ENCODE results near the gene C16orf54.
"Not testable (repeated sequence)": the region's sequence is repeated elsewhere in the genome, so short reads cannot be mapped to it uniquely, and the experiment has no call there.

Gene C16orf54

DNA sequence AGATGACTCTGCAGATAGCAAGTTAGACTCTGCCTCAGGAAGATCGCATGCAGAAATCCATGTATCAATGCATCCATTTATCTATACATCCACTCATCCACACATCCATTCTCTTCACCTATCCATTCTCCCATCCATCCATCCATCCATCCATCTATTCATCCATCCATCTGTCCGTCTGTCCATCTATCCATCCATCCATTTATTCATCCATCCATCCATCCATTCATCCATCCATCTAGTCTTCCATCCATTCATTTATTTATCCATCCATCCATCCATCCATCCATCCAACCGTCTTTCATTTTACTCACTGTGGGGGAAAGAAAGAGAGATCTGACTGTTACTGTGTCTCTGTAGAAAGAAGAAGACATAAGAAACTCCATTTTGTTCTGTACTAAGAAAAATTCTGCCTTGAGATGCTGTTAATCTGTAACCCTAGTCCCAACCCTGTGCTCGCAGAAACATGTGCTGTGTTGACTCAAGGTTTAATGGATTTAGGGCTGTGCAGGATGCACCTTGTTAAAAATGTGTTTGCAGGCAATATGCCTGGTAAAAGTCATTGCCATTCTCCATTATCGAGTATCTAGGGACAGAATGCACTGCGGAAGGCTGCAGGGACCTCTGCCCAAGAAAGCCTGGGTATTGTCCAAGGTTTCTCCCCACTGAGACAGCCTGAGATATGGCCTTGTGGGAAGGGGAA lies 5.7 kb downstream of the C16orf54 start:
- DNase-seq (ENCODE audit: low spot score): not testable (repeated sequence)

DNA sequence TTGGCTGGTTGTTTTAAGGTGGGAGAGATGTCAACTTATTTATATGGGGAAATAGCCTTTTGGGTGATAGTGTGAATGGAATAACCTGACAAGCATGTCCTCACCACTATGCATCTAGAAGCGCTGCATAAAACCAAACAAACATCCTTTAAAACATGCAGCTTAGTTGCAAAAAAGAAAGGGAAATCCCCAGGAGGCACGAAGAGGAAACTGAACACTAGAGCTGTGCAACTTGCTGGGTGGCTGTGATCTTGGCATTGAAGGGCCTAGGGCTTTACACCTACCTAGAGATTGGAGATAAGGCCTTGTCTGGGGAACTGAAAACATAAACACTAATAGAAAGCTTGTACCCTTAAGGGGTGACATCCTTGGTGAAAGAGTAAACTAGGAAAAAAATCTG lies 7.3 kb downstream of the C16orf54 start:
- DNase-seq (ENCODE audit: low spot score): peak; percentile 61

DNA sequence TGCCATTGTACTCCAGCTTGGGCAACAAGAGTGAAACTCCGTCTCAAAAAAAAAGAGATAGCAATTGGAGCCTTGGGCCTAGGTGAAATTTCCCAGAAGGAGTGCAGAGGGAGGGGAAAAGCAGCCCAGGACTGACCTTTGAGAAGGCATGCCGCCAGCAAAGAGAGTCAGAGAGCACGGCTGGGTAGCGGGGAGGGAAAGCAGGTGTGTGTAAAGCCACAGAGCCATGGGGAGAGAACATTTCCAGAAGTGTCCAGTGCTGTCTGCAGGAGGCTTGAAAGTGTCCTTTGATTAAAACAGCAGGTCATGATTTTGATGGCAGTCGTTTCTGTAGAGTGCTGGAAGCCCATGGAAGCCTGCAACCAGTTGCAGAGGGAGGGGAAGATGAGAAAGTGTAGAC lies 8.1 kb downstream of the C16orf54 start:
- no peak for DNase-seq (ENCODE audit: low spot score)

DNA sequence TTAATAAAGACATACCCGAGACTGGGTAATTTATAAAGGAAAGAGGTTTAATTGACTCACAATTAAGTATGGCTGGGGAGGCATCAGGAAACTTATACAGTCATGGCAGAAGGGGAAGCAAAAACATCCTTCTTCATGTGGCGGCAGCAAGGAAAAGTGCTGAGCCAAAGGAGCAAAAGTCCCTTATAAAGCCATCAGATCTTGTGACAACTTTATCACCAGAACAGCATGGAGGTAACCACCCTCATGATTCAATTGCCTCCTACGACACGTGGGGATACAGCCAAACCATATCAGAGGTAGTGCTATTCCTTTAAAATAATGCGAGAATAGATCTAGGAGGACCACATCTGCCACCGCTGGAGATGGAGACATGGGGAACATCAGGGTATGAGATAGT lies 9.0 kb downstream of the C16orf54 start:
- DNase-seq (ENCODE audit: low spot score): no peak

DNA sequence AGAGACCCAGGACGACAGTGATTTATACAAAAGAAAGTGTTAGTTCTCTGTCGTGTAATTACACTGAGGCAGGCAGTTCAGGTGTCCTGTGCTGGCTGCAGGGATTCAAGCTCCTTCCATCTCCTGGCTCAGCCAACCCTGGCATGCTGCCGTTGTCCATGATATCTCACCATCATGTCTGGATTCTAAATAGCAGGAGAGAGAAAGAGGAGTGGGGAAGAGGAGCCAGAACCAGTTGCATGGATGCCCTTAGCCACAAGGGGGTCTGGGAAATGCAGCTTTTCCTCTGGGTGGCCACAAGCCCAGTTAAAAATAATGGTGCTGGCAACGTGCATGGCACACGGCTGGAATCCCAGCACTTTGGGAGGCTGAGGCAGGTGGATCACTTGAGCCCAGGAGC lies 9.7 kb downstream of the C16orf54 start:
- DNase-seq (ENCODE audit: low spot score): no peak

DNA sequence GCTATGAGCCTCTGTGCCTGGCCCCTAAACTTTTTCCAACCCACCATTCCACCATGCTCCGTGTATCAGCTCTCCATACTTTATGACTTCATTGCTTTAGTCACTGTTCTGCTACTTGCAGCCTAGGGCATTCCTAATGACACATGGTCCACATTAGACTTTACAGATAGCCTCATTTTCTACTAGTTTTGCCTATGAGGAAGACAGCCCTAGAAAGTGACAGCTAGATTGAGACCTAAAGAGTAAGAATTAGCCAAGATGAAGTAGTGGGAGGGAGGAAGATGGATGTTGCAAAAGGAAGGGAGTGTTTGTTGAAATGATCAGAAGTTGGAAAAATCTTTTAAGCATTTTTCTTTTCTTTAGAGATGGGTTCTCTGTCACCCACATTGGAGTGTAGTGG lies 11.0 kb downstream of the C16orf54 start:
- no peak for DNase-seq (ENCODE audit: low spot score)

DNA sequence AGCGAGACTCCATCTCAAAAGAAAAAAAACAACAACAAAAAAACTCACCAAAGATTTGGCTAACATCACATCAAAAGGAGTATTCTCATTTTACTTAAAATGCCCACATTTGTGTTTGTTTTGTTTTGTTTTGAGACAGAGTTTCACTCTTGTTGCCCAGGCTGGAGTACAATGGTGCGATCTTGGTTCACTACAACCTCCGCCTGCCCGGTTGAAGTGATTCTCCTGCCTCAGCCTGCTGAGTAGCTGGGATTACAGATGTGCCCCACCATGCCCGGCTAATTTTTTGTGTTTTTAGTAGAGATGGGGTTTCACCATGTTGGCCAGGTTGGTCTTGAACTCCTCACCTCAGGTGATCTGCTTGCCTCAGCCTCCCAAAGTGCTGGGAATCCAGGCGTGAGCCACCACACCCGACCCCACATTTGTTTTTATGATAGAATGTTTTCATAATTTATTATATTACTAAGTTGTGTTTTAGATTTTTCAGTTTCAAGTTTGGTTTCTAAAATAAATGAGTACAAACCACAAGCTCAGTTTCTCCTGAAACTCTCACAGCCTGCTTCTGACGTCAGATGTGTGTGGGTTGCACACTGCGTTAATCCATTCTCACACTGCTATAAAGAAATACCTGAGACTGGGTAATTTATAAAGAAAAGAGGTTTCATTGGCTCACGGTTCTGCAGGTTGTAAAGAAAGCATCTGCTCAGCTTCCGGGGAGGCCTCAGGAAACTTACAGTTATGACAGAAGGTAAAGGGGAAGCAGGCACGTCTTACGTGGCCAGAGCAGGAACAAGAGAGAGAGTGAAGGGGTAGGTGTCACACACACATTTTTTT lies 13.8 kb downstream of the C16orf54 start:
- DNase-seq (ENCODE audit: low spot score): not testable (repeated sequence)

DNA sequence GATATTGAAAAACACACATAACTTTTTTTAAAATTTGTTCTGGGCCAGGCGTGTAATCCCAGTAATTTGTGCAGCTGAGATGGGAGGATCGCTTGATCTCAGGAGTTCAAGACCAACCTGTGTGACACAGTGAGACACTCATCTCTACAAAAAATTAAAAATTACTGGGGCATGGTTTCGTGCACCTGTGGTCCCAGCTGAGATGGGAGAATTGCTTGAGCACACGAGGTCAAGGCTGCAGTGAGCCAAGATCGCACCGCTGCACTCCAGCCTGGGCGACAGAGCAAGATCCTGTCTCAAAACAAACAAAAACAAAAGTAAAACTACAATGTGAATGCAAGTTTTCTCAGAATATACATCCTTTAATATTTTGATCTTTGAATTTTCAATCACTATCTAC lies 15.1 kb downstream of the C16orf54 start:
- no peak for DNase-seq (ENCODE audit: low spot score)

DNA sequence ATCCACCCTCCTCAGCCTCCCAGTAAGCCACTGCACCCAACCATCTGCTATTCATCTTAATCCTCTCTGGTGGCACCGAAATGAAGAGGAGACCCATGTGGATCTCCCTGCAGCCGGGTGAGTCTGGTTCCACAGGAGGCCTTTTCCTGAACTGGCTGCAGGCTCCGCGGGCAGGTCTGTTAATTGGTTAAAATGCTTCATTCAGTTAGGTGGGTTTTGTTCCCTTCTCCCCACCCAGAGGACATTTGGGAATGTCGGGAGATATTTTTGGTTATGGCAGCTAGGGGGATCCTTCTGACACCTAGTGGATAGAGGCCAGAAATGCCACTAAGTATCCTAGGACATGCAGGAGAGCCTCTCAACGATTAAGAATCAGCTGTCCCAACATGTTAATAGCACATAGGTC lies 16.7 kb downstream of the C16orf54 start:
- DNase-seq (ENCODE audit: low spot score): no peak

DNA sequence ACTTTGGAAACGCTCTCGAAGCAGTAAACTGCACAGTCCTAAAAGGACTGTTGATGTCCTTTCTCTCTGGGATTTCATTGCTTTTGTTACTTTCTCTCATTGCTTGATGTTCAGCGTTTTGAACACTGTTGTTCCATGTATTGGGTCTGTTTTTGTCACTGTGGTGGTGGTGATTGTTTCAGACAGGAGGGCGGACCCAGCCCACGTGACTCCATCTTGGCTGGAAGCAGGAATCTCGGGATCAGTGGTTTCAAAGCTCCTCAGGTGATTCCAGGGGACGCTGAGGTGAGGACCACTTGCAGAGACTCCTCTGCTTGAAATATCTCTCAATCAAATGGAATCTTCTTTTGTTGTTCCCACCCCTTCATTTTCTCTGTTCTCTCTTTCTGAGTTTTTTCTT lies 18.3 kb downstream of the C16orf54 start:
- DNase-seq (ENCODE audit: low spot score): no peak

DNA sequence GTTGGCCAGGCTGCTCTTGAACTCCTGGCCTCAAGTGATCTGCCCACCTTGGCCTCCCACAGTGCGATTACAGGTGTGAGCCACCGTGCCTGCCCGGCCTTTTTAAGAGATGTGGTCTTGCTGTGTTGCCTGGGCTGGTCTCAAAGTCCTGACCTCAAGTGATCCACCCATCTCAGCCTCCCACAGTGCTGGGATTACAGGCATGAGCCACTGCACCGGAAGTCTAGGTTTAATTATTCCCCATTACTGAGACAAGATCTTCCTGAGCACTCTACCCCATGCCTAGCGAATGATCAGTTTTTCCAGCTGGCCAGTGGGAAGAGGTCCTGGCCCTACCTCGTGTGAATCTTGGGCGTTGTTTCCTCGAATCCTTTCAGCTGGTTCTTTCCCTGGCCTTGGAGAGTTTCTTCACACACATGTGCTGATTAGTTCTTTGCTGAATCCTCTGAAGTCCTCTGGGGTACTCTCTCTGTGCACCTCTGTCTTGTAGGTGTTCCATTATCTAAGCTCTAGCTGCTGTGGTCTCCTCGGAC lies 18.9 kb downstream of the C16orf54 start:
- DNase-seq (ENCODE audit: low spot score): no peak

DNA sequence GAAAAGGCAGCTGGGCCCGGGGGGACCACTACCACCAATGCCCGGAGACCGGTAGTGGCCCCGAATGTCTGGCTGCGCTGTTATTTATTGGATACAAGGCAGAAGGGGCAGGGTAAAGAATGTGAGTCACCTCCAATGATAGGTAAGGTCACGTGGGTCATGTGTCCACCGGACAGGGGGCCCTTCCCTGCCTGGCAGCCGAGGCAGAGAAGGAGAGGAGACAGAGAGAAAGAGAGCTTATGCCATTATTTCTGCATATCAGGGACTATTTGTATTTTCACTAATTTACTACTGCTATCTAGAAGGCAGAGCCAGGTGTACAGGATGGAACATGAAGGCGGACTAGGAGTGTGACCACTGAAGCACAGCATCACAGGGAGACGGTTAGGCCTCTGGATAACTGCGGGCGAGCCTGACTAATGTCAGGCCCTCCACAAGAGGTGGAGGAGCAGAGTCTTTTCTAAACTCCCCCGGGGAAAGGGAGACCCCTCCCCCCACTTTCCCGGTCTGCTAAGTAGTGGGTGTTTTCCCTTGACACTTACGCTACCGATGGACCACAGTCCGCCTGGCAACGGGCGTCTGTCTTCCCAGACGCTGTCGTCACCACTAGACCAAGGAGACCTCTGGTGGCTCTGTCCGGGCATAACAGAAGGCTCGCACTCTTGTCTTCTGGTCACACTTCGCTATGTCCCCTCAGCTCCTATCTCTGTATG lies 24.5 kb downstream of the C16orf54 start:
- DNase-seq (ENCODE audit: low spot score): not testable (repeated sequence)

DNA sequence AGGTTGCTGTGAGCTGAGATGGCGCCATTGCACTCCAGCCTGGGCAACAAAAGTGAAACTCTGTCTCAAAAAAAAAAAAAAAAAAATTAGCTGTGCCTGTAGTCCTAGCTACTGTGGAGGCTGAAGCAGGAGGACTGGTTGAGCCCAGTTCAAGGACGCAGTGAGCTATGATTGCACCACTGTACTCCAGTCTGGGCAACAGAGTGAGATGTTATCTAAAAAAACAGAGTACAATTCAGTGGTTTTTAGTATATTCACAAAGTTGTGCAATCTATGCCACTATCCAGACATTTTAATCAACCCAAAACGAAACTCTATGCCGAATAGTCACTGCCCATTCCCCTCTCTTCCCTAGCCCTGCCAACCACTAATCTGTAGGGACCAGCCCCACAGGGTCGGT lies 25.1 kb downstream of the C16orf54 start:
- no peak for DNase-seq (ENCODE audit: low spot score)

DNA sequence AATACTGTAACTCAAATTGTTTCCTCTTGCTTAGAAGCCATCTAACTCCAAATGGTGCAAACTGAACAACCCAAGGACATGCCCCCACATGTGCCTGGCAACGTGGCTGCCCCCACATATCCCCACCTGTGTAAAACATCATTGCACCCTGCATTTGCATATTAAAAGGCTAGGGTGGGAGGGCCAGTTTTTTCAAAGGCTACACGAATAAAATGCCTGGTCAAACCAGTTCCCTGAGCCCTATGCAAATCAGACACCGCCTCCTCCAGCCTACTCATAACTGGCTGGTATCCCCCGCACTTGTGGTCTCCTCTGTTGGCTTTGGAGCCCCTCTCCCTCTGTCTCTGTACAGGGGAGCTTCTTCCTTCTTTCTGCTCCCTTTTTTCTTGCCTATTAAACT lies 26.7 kb downstream of the C16orf54 start:
- DNase-seq (ENCODE audit: low spot score): no peak

DNA sequence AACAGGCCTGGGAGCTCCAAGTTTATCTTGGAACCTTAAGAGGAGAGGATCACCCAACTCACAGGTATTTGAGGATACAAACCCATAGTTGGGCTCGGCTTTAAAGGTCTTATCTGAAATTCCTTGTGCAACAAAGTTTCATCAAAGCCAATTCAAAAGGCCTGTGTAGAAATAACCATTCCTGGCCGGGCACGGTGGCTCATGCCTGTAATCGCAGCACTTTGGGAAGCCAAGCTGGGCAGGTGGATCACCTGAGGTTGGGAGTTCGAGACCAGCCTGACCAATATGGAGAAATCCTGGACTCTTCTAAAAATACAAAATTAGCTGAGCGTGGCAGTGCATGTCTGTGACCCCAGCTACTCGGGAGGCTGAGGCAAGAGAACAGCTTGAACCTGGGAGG lies 28.7 kb downstream of the C16orf54 start:
- DNase-seq (ENCODE audit: low spot score): no peak

DNA sequence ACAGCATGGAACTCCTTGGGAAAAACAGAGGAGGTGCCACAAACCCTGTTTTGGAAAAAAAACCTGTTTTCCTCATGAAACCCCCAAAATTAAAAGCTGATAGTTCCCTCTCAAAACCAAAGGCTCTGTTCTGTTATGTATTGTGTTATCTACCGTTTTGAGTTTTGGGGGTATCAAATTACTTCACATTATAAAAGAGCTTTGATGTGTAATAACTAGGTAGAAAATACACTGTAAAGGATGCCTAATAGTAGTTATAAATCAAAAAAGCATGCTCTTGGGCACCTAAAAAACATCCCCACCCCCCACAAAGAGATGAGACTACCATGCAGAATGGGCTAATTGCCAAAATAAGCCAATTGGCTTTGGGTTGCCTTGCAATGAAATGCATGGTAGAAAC lies 30.8 kb downstream of the C16orf54 start:
- DNase-seq (ENCODE audit: low spot score): no peak

DNA sequence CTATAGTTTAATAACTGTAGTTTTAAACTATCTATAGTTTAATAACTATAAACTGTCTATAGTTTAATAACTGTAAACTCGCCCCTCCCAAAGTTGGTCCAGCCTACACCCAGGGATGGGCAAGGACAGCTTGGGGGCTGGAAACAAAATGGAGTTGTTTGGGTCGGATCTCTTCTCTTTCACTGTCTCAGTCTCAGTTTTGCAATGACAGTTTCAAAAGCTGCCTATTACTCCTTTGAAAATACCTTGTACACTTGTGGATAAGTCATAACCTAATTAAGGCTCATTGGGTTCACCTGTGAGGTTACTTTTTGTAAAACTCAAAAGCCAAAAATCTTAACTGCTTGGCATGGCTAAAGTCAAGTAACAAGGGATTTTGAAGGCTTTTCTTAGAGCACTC lies 31.4 kb downstream of the C16orf54 start:
- DNase-seq (ENCODE audit: low spot score): no peak

DNA sequence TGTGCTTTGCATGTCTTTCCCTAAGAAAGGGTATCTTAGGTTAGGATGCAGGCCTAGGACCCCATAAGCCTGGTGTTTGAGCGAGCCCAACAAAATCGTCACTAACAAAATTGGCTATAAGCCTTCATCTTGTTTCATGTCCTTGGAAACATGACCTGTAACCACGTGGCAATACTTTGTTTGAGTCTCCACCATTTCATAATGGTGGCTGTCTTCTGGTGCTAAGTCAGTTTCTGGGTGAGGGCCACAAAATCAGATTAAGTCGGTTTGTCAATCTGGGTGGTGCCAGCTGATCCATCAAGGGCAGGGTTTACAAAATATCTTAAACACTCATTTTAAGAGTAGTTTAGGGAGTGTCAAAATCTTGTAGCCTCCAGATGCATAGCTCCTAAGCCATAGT lies 33.0 kb downstream of the C16orf54 start:
- no peak for DNase-seq (ENCODE audit: low spot score)

DNA sequence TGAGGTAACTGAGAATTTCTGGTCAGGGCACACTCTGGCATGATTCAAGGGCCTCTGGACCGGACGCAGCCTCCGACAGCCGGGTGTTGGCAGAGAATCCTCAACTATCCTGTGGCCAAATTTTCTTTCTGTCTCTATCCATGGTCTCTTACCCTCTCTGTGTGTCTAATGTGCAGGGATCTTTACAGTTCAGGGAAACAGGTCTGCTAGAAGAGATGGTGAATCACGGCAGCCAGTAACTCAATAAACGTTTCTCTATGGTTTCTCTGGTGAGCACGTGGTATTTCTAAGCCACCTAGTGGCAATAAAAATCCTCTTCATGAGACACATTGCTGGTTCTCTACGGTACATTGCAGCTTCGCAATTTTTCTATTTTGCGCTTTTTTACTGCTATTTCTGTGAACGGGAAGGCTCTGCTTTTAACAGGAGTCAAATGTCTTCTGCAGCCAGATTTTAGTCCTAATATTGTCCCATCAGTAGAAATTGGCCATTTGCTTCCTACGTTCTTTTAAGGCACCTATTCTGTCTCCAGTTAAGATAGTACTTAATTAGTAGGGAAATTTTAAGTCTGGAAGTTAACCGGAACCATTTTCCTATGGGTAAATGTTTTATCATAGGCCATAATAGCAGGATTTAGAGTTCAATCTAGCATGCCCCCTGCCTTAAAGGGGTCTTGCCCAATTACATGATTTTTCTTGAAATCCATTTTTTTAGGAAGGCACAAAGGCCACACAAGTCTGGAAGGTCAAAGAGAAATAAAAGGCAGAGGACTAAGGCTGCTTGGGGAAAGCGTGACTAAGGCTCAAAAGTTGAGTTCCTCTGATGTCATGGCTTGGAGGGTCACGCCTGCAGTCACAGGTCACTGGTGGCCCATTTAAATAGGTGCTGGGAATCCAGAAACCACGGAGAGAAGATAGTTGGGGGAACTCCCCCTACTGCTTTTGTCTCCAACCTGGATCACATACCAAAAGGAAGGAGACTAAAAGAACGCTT lies 35.3 kb downstream of the C16orf54 start:
- DNase-seq (ENCODE audit: low spot score): peak; percentile 70

DNA sequence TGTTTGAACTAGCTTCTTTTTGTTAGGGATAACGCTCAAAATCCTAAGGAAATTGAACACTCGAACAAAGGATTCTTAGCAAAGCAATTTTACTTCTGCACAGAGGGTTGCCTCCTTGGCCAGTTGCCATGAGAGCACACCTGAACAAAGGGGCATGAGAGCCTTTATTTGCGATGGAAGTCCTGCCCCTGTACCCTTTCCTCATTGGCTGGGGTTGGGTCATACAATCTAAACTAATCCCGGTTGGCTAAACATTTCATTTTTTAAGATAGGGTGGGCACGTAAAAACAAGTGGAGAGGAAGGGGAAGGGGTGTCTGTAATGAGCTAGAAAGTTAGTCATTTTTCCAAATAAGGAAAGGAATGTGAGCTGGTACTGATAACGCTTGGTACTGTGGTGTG lies 36.1 kb downstream of the C16orf54 start:
- DNase-seq (ENCODE audit: low spot score): not testable (repeated sequence)

DNA sequence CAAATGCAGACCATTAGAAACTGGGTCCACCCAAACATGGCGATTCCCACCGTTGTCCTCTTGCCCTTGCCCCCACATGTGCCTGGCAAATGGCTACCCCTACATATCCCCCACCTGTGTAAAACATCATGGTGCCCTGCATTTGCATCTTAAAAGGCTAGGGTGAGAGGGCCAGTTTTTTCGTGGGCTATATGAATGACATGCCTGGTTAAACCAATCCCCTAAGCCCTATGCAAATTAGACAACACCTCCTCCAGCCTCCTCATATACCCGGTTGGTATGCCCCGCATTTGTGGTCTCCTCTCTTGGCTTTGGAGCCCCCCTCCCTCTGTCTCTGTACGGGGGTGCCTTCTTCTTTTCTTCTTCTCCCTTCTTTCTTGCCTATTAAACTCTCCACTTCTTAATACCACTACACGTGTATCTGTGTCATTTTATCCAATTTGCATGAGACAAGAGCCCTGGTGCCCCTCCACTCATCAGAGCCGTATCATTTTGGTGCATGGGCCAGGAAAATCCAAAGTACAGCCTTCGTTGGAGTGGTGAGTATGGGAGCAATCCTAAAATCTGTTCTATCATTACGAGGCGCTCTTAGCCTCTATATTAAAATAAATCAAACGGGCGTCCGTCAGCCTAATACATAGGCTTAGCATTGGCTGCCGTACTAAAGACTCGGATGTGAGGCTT lies 36.7 kb downstream of the C16orf54 start:
- no peak for DNase-seq (ENCODE audit: low spot score)

Measured in germinal center (tissue), 1 donor.